H9 (cell line): Measurements from ENCODE around the gene PLCB1. TPM values are rescaled to one million over a fixed set of nuclear protein-coding genes. Genes with fewer than 3 reads are reported as not detected.

Source experiments
- DNase-seq: peaks from one replicate; pipeline ENCODE4 v3.0.0-alpha.2; 2017
- H2AFZ ChIP-seq: one replicate; pipeline ENCODE4 v1.6.1; 2013; ENCODE audit warnings: mild to moderate bottlenecking, low read length, control low read depth, moderate library complexity
- H2AK5ac ChIP-seq: 2 replicates; pipeline ENCODE4 v1.6.1; 2013; ENCODE audit warnings: low read length, control low read depth, mixed read lengths; ENCODE audit not compliant: insufficient read length
- H2BK120ac ChIP-seq: one replicate; pipeline ENCODE4 v1.6.1; 2013; ENCODE audit warnings: low read depth, mild to moderate bottlenecking, low read length, control low read depth, inconsistent platforms; ENCODE audit not compliant: poor library complexity, severe bottlenecking
- H2BK12ac ChIP-seq: 2 replicates; pipeline ENCODE4 v1.6.1; 2013; ENCODE audit warnings: low read length, control low read depth, mixed read lengths, low read depth; ENCODE audit not compliant: insufficient read length
- H2BK15ac ChIP-seq: 2 replicates; pipeline ENCODE4 v1.6.1; 2013; ENCODE audit warnings: low read depth, low read length, control low read depth
- H2BK20ac ChIP-seq: one replicate; pipeline ENCODE4 v1.6.1; 2013; ENCODE audit warnings: low read depth, mild to moderate bottlenecking, low read length, control low read depth, inconsistent platforms; ENCODE audit not compliant: poor library complexity, severe bottlenecking
- H2BK5ac ChIP-seq: 2 replicates; pipeline ENCODE4 v1.6.1; 2013; ENCODE audit warnings: low read length, control low read depth, mixed read lengths; ENCODE audit not compliant: insufficient read length
- H3K14ac ChIP-seq: 2 replicates; pipeline ENCODE4 v1.6.1; 2013; ENCODE audit warnings: low read length, control low read depth; ENCODE audit not compliant: insufficient read depth
- H3K18ac ChIP-seq: 2 replicates; pipeline ENCODE4 v1.6.1; 2013; ENCODE audit warnings: low read depth, mild to moderate bottlenecking, mixed read lengths, low read length, control low read depth; ENCODE audit not compliant: insufficient read length
- H3K23ac ChIP-seq: 2 replicates; pipeline ENCODE4 v1.6.1; 2013; ENCODE audit warnings: low read length, control low read depth, mixed read lengths, low read depth; ENCODE audit not compliant: insufficient read length
- H3K23me2 ChIP-seq: 2 replicates; pipeline ENCODE4 v1.6.1; 2013; ENCODE audit warnings: low read depth, mild to moderate bottlenecking, mixed read lengths, low read length, control low read depth; ENCODE audit not compliant: insufficient read length, poor library complexity, severe bottlenecking
- H3K27ac ChIP-seq: 2 replicates; pipeline ENCODE4 v1.5.1; 2013; ENCODE audit warnings: low read length, control low read depth, mixed read lengths, low read depth; ENCODE audit not compliant: insufficient read length
- H3K27me3 ChIP-seq: 2 replicates; pipeline ENCODE4 v1.6.1; 2013; ENCODE audit warnings: low read length, control low read depth, inconsistent platforms; ENCODE audit not compliant: insufficient read depth
- H3K4ac ChIP-seq: 2 replicates; pipeline ENCODE4 v1.6.1; 2013; ENCODE audit warnings: low read depth, mild to moderate bottlenecking, control low read depth, inconsistent platforms, low read length, moderate library complexity
- H3K4me1 ChIP-seq: 2 replicates; pipeline ENCODE4 v1.6.1; 2013; ENCODE audit warnings: low read length, control low read depth, inconsistent platforms; ENCODE audit not compliant: insufficient read depth
- H3K4me2 ChIP-seq: 2 replicates; pipeline ENCODE4 v1.6.1; 2013; ENCODE audit warnings: low read length, control low read depth, mixed read lengths; ENCODE audit not compliant: insufficient read length, insufficient read depth
- H3K56ac ChIP-seq: 2 replicates; pipeline ENCODE4 v1.6.1; 2013; ENCODE audit warnings: low read depth, mild to moderate bottlenecking, mixed read lengths, low read length, control low read depth; ENCODE audit not compliant: insufficient read length
- H3K79me1 ChIP-seq: 2 replicates; pipeline ENCODE4 v1.6.1; 2013; ENCODE audit warnings: low read depth, mild to moderate bottlenecking, moderate library complexity, low read length, control low read depth, inconsistent platforms; ENCODE audit not compliant: insufficient read depth, poor library complexity, severe bottlenecking
- H3K79me2 ChIP-seq: 2 replicates; pipeline ENCODE4 v1.6.1; 2013; ENCODE audit warnings: low read length, control low read depth, inconsistent platforms; ENCODE audit not compliant: insufficient read depth
- H3K9ac ChIP-seq: 2 replicates; pipeline ENCODE4 v1.6.1; 2013; ENCODE audit warnings: low read length, control low read depth, mixed read lengths; ENCODE audit not compliant: insufficient read length; ENCODE audit errors: extremely low read depth
- H3K9me3 ChIP-seq: one replicate; pipeline ENCODE4 v1.6.1; 2013; ENCODE audit warnings: low read depth, low read length, inconsistent platforms; ENCODE audit not compliant: control insufficient read depth
- H3T11ph ChIP-seq: one replicate; pipeline ENCODE4 v1.6.1; 2013; ENCODE audit warnings: mild to moderate bottlenecking, low read length, control low read depth, inconsistent platforms
- H4K20me1 ChIP-seq: one replicate; pipeline ENCODE4 v1.6.1; 2013; ENCODE audit not compliant: control insufficient read depth, insufficient read length, insufficient read depth
- H4K5ac ChIP-seq: 2 replicates; pipeline ENCODE4 v1.6.1; 2013; ENCODE audit warnings: low read depth, mild to moderate bottlenecking, mixed read lengths, low read length, control low read depth; ENCODE audit not compliant: insufficient read length
- H4K8ac ChIP-seq: replicated peaks from 2 replicates; pipeline ENCODE4 v1.6.1; 2013; ENCODE audit warnings: low read length, control low read depth, mixed read lengths, low read depth; ENCODE audit not compliant: insufficient read length
- H4K91ac ChIP-seq: 2 replicates; pipeline ENCODE4 v1.6.1; 2013; ENCODE audit warnings: low read depth, mild to moderate bottlenecking, moderate library complexity, mixed read lengths, low read length, control low read depth; ENCODE audit not compliant: insufficient read length
- H3K27ac Mint-ChIP-seq, 3 experiments: 2 replicates in 2 of 3; 3 replicates in 1 of 3; pipeline ENCODE4 v1.8.0; 2020 to 2021; ENCODE audit warnings: mixed read lengths in 3 of 3, mild to moderate bottlenecking in 1 of 3, moderate library complexity in 1 of 3
- H3K27me3 Mint-ChIP-seq: 2 replicates; pipeline ENCODE4 v1.8.0; 2021; ENCODE audit warnings: low read depth, mild to moderate bottlenecking, moderate library complexity, mixed read lengths
- H3K36me3 Mint-ChIP-seq, 3 experiments: 2 replicates in 2 of 3; 3 replicates in 1 of 3; pipeline ENCODE4 v1.8.0; 2020 to 2021; ENCODE audit warnings: low read depth in 3 of 3, mixed read lengths in 3 of 3; ENCODE audit not compliant: insufficient read depth in 1 of 3
- H3K4me1 Mint-ChIP-seq, 2 experiments: 2 replicates each; pipeline ENCODE4 v1.8.0; 2020; ENCODE audit warnings: mixed read lengths in 2 of 2
- H3K4me3 Mint-ChIP-seq, 2 experiments: 2 replicates in 1 of 2; 3 replicates in 1 of 2; pipeline ENCODE4 v1.8.0; 2020 to 2021; ENCODE audit warnings: mild to moderate bottlenecking in 2 of 2, mixed read lengths in 2 of 2, moderate library complexity in 1 of 2
- H3K9me3 Mint-ChIP-seq, 2 experiments: 2 replicates in 1 of 2; 3 replicates in 1 of 2; pipeline ENCODE4 v1.8.0; 2020; ENCODE audit warnings: mild to moderate bottlenecking in 2 of 2, mixed read lengths in 2 of 2, moderate library complexity in 1 of 2
- WGBS: extraction: QIAGEN DNeasy Blood & Tissue Kit; methylation state at CpG from one replicate; pipeline ENCODE4 v1.1.7; 2013; ENCODE audit warnings: missing lambda C conversion rate, low lambda C conversion rate, mixed read lengths; ENCODE audit not compliant: insufficient read length; ENCODE audit errors: extremely low coverage; 5-methylcytosine and 5-hydroxymethylcytosine counted together
- total RNA-seq: library from RNA; stranded (reverse); gene quantifications from 2 replicates; pipeline ENCODE4 v1.2.1, GENCODE V29; 2021
- TF ChIP-seq, protein P1 (sequence below): fragments of 200-600 bp; sonication (generic); conservative IDR thresholded peaks from 3 replicates; pipeline ENCODE4 v1.8.0; 2021; ENCODE audit warnings: antibody characterized with exemption, mild to moderate bottlenecking

The PLCB1 gene
- total RNA-seq, 1 experiment from 2014 or later: 11.5 TPM

DNA sequence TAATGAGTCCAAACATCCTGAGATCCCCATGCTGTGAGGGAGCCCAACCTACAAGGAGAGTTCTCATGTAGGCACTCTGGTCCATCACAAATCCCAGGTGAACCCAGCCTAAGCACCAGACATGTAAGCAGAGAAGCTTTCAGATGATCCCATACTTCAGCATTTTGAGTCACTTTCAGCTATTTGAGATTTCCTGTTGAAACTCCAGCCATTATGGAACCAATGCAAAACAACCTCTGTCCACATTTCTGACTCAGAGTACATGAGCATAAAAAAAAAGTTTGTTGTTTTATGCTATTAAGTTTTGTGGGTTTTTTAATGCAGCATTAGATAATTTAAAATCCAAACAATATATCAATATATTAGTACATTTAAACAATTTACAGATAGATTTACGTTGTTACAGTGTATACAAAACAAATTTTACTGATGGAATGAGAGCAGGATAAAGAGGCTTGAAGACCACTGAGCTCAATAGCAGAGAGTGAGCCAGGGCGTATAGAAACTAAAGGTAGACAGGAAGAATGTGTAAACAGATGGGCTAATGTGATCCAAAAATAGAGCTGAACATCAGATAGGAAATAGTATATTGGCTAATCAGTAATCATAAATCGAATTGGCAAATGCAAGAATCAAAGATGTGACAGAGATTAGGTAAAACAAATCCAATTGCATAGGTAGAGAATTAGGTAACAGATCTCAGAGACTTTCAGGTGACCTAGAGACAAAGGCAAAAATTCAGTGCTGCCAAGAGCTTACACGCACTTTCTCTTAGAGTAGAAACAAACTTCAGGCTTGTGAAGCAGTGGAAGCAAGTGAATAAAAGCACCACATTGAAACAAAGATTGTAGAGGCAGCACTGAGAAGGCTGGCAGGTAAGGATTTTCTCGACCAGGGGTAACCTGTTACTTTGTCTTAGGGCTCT, 36.2 kb upstream of the PLCB1 start:
- no peak overlapping the region for H3K56ac ChIP-seq
- H3K9me3 Mint-ChIP-seq: no peaks in the 10 kb centered on the region
- H3K9ac ChIP-seq: no peak overlapping the region
- no peaks in the 10 kb centered on the region for H3K23me2 ChIP-seq
- H4K8ac ChIP-seq: no peak overlapping the region
- H3K27ac Mint-ChIP-seq: no peak overlapping the region
- H2AK5ac ChIP-seq: no peak overlapping the region
- H2BK120ac ChIP-seq: no peak overlapping the region
- no peaks in the 10 kb centered on the region for H3K79me1 ChIP-seq
- no CpG with 5 or more reads among the region's 5 CpGs for WGBS
- H3K4me3 Mint-ChIP-seq: no peak overlapping the region
- no peaks in the 10 kb centered on the region; the same call in 1 of the 2 replicates for H3K4me1 ChIP-seq
- no peaks in the 10 kb centered on the region for H3K4me1 Mint-ChIP-seq
- TF ChIP-seq, protein P1, sequence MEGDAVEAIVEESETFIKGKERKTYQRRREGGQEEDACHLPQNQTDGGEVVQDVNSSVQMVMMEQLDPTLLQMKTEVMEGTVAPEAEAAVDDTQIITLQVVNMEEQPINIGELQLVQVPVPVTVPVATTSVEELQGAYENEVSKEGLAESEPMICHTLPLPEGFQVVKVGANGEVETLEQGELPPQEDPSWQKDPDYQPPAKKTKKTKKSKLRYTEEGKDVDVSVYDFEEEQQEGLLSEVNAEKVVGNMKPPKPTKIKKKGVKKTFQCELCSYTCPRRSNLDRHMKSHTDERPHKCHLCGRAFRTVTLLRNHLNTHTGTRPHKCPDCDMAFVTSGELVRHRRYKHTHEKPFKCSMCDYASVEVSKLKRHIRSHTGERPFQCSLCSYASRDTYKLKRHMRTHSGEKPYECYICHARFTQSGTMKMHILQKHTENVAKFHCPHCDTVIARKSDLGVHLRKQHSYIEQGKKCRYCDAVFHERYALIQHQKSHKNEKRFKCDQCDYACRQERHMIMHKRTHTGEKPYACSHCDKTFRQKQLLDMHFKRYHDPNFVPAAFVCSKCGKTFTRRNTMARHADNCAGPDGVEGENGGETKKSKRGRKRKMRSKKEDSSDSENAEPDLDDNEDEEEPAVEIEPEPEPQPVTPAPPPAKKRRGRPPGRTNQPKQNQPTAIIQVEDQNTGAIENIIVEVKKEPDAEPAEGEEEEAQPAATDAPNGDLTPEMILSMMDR: no peak
- H3K4ac ChIP-seq: no peak overlapping the region
- no peak overlapping the region for H2BK20ac ChIP-seq
- H2BK12ac ChIP-seq: no peak overlapping the region
- H3K18ac ChIP-seq: no peak overlapping the region
- H3K27me3 Mint-ChIP-seq: peaks cover 4% of the 10 kb centered on the region; the same call in 1 of the 2 replicates
- H3K14ac ChIP-seq: no peak overlapping the region
- H4K5ac ChIP-seq: no peak overlapping the region
- no peak overlapping the region for H3T11ph ChIP-seq
- no peak for DNase-seq
- H2BK5ac ChIP-seq: no peak overlapping the region
- H3K23ac ChIP-seq: no peak overlapping the region
- H4K91ac ChIP-seq: no peak overlapping the region
- H3K27ac ChIP-seq: no peak overlapping the region
- H3K36me3 Mint-ChIP-seq: no peaks in the 10 kb centered on the region
- no peaks in the 10 kb centered on the region for H4K20me1 ChIP-seq
- H3K9me3 ChIP-seq: no peaks in the 10 kb centered on the region
- no peaks in the 10 kb centered on the region for H3K27me3 ChIP-seq
- no peaks in the 10 kb centered on the region for H3K79me2 ChIP-seq
- H2AFZ ChIP-seq: no peak overlapping the region
- H3K4me2 ChIP-seq: no peak overlapping the region
- no peak overlapping the region for H2BK15ac ChIP-seq
